GM20431 (cell line): ENCODE data around the gene LRRC10.

Experiments used
- in situ Hi-C: fragments of 300-500 bp; cut with MseI, MboI; formaldehyde crosslinking; loops from one replicate; pipeline ENCODE4 v1.15.0; 2020; ENCODE audit warnings: low sequenced_read_pairs; ENCODE audit not compliant: unreplicated experiment

LRRC10 gene, protein sequence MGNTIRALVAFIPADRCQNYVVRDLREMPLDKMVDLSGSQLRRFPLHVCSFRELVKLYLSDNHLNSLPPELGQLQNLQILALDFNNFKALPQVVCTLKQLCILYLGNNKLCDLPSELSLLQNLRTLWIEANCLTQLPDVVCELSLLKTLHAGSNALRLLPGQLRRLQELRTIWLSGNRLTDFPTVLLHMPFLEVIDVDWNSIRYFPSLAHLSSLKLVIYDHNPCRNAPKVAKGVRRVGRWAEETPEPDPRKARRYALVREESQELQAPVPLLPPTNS

DNA sequence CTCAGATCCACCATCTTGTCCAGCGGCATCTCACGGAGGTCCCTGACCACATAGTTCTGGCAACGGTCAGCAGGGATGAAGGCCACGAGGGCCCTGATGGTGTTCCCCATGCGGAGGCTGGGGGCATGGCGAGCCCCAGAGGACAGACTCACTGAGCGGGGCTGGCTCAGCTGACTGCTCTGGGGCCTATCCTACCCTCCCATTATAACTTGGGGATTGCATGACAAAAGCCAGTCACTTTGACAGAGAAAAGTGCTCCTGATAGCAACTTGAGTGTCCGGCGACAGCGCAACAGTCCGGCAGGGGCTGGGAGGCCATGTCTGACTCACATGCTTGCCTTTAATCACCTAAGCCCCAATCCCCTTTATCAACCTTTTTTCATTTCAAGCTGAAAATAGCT, at the start of gene LRRC10:
TSS of gene LRRC10 (minus strand) at position 179 of the 400 bp plus-strand sequence. CDS start at position 110, 69 bp downstream.
- in situ Hi-C loops, result no loop called here

DNA sequence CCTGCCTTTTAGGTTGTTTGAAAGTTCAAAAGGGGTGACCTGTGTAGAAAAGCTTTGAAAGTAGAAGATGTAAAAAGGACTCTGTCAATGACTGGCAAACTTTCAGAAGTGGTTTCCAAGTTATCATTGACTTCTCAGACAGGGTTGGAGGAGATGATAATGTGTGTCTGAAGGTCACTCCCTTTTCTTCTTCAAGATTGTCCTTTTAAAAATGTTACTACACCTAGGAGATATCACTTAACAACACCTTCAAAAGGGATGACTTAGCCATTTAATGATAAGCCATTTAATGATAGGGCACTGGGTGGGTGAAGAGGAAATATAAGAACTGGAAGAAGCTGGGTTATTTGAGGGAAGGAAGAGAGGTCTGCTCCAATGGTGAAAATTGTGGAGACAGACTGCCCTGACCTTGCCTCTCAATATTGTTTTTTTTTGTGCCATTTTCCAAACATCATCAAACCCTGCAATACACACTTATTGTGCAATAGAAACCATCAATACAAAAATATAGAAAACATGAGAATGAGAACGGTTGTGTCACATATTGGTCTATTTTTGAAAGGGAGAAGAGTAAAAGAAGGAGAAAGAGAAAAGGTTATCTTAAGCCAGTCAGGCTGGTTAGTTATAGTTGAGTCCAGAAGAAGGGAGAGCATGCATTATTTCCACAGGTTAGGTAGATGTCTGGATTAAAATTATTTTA, 49.6 kb upstream of the LRRC10 start:
- in situ Hi-C loops, result no loop called here

DNA sequence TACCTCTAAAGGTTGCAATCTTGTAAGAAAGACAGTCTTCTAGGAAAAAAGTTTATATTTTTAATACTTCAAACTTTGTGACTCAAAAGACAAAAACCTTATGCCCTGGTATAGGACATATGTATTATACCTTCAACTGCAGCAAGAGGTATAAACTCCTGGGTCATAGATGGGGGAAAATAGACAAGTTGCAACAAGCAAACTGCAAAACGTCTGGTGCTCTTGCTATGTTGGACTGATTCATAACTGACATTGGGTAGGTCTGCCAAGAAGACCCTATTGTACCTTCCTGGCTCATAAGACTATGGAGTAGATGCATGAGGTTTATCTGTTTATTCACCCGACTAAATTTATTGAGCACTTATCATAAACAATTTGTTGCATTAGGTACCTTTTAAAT, 47.5 kb upstream of the LRRC10 start:
- in situ Hi-C loops, result no loop called here

DNA sequence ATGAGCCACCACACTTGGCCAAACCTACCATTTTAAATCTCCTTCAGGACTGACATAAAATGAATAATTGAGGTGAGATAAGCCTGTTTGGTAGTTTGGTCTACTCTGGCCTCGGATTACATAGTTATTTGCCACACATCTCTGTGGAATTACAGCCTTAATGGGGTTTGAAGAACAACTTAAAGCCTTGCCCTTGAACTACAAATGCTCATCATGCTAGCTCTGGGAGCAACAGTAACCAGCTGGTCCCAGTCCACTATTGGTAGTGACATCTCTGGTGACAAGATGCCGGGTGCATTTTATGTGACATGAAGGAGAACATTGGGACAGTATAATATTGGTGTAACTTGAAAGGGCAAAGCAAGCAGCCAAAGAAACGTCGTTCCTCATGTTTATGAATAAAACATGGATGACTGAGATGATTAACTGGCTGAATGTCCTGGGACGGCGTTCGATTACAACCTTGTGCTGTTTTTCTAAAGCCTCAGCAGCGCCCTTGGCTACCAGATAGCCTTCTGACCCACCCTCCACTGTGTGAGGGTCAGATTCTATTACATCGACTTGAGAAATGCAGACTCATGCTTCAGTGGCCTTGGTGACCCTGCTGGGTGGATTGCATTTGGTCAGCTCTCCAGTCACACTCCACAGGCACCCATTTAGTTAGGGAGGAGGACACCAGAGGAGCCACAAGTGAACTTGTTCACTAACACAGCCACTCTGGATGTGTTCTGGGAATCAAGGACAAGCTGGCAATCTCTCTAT, 46.9 kb upstream of the LRRC10 start:
- in situ Hi-C loops, result no loop called here

DNA sequence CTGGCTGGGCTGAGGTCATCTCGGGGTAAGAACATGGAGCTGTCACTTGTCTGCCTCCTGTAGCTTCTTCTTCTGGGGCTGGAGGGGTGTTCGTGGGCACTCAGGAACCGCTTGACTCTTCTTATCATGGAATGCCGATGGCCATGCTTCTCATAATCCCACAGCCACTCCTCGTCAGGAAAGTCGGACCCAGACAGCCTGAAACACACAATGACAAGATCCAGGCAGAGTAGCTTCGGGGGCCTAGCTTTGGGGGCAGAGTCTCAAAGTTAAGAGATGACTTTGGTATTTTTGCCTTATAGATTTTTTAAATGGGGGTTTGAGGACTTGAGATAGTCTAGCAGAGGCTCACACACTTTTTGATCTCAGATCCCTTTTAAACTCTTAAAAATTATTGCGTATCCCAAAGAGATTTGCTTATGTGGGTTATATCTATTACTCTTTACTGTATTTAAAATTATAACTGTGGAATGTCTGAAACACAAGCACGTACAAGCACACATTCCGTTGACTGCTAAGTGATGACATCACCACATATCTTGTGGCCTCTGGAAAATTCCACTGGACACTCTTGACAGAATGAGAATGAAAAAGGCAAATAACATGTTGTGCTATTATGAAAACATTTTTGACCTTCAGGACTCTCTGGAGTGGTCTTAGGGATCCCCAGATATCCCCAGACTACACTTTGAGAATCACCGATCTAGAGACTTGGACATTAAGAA, 45.1 kb upstream of the LRRC10 start:
- in situ Hi-C loops, result no loop called here

DNA sequence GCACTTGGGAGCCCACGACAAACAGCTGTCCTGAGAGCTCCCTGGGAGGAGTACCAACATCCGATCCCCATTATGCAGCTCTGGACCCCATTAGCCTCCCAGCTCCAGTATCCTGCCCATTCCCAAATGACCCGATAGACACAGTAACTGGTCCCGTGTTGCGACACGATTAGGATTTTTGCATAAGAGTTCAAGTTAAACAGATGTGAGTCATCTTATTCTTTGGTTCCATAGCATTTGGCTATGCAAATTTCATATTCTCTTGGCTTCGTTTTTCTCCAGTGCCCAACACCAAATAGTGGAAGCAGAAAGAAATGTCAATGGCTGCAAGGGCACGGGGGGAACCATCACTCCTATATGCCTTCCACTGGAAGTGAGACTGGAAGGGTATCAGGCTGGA, 43.0 kb upstream of the LRRC10 start:
- in situ Hi-C loops, result no loop called here

DNA sequence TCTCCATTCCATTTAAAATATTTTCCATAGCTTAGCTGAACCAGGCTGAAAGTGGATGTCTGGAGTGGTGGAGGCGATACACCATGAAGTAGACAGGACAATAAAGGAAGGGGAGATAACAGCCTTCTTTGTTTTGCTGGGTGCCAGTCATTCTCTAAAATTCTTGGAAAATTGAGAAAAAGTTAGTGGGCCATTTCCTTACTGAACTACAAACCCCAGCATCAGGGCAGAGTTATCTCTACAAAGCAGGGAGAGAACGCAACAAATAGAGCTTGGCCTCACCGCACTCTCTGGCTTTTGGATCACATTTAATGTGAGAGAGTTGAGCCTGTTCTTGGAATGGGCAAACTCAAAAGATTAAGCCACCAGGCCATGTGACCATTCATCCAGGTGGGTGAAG, 41.2 kb upstream of the LRRC10 start:
- in situ Hi-C loops, result no loop called here

DNA sequence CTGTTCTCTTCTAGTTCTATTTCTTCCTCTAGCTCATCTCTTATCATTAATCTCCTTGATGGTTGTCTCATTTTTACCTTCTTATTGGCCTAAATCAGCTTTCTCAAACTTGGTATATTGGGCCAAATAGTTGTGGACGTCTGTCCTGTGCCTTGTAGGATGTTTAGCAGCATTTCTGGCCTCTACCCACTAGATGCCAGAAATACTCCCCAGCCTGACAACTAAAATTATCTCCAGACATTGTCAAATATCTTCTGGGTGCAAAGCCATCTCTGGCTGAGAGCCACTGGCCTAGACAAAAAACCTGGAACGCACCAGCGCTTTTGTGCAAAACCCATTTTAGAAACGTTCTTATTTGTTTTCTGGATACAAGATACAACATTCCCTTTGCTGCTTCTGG, 38.8 kb upstream of the LRRC10 start:
- in situ Hi-C loops, result loop anchor here (10.0 kb wide), 1 partner anchor 305 kb away; the partner anchor contains the start of gene LYZ

DNA sequence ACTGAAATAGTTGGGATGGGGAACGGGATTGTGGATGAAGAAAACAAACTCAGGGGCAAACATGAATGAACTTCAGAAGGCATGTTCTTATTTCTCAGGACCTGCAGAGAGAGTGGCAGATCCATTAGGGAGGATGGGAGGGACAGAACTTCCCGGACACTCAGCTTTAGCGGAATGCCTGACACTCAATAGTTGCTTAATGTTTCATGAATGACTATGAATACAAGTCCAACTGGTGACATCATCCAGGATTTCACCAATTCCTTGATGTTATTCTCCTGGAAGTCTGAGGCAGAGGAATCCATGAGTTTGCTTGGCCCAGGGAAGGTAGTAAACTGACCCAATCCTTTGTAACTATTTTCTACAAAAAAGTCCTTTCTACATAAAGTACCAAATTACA, 37.8 kb upstream of the LRRC10 start:
- in situ Hi-C loops, result loop anchor here (10.0 kb wide), 1 partner anchor 304 kb away; the partner anchor contains the start of gene LYZ

DNA sequence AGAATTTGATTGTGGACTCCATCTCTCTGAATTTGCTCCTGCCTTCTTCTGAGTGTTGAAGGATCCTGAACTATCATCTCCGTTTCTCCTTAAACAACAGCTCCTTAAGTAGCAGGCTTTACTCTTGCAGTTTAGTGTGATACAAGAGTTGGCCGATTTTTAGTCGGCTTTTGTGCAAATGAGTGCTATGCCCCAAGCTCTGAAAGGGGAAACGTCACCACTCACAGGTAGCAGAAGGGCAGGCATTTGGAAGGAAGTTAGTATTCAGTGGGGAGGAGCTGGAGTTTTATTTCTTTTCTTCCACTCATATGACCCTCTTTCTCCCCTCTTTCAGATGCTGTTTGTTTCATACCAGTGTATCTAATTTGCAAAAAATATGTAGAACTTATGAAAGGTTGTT, 36.5 kb upstream of the LRRC10 start:
- in situ Hi-C loops, result loop anchor here (10.0 kb wide), 1 partner anchor 302 kb away; the partner anchor contains the start of gene LYZ

DNA sequence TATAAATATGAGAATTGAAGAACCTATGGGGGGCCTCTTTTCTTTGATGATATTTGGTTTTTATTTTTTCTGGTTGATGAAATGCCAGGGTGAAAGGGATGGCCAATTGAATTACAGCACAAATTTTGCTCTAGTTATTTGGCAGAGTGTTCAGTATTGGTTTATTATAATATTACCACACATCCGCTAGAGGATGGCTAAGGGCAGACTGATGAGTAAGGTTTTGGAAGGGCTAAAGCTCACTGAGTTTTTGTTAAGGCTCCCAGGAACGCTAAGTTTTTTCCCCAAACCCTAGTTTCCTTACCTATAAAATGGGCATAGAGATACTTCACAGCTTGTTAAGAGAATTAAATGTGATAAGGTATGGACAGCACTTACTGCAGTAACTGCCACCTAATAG, 34.3 kb upstream of the LRRC10 start:
- in situ Hi-C loops, result loop anchor here (10.0 kb wide), 1 partner anchor 300 kb away; the partner anchor contains the start of gene LYZ

DNA sequence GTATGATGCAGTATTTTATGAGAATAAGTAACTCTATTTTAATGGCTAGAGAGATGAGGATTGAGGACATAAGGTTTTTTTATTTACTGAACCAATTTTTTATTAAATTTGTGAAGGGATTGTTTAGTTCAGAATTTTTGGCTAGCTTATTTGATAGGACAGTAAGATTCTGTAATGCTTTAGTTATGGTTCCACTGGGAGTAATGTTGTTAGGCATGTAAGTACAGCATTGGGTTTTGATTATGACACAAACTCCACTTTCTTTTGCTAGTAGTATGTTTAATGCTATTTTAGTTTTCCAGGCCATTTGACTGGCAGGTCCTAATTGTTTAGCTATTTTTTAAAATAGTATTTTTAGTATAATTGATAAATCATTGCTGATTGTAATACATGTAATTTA, 33.8 kb upstream of the LRRC10 start:
- in situ Hi-C loops, result loop anchor here (10.0 kb wide), 1 partner anchor 300 kb away; the partner anchor contains the start of gene LYZ

DNA sequence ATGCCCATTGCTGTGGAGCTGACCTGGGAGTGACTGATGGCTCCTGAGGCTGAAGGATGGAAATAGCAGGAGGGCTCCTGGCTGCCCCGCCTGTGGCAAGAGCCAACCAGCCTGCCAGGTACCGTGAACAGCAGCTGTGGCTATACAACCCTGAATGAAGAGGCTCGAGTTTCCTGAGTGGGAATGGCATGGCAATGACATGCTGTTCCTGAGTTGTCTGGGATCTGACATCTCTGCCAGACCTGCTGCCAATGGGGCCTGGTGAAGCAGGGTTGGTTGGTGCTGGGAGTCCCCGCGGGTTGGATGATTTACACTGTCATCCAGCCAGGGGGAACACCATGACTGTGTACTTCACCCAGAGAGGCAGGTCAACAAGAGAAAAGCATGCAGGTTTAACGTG, 31.8 kb upstream of the LRRC10 start:
- in situ Hi-C loops, result loop anchor here (10.0 kb wide), 1 partner anchor 298 kb away; the partner anchor contains the start of gene LYZ

DNA sequence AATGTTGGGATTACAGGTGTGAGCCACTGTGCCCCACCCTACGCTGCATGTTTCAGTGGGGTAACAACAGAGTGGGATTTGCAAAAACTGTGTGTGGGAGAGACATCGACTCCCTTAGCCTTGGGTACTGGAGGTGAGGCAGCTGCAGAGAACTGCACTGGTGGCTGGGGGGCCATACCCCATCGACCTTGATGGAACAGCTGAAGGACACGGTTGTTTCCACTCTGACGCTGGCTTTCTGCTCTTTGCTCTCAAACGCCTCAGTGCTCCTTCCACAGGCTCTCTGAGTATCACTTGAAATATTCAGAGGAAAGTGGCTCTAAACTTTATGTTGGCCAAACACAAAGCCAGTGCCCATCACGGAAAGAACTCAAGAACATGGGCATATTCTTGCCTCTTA, 30.8 kb upstream of the LRRC10 start:
- in situ Hi-C loops, result loop anchor here (10.0 kb wide), 1 partner anchor 297 kb away; the partner anchor contains the start of gene LYZ

DNA sequence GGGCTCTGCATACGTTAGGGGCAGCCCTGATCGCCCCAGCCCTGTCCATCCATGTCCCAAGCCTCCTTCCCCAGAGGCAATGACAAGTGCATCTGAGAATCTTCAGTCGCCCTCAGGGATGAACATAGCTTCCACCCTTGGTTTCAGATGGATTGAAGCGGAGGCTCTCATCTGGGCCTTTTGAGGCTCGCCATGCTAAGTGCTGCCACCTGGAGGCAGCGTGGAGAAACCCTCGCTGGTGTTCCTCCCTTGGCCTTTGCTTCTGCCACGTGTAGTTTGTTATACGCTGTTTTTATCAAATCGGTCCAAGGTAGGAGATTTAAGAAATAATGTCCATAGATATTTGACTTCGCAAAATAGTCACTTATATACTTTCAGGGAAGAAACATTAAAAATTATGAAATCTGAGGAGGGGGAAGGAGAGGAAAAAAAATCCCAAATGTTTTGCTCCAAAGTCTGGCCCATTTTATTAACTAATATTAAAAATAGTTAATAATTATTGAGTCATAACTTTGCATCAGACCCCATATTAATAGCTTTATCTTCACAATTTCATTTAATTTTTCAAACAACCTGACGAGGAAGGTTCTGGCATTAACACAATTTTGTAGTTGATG, 28.8 kb upstream of the LRRC10 start:
- in situ Hi-C loops, result loop anchor here (10.0 kb wide), 1 partner anchor 295 kb away; the partner anchor contains the start of gene LYZ

DNA sequence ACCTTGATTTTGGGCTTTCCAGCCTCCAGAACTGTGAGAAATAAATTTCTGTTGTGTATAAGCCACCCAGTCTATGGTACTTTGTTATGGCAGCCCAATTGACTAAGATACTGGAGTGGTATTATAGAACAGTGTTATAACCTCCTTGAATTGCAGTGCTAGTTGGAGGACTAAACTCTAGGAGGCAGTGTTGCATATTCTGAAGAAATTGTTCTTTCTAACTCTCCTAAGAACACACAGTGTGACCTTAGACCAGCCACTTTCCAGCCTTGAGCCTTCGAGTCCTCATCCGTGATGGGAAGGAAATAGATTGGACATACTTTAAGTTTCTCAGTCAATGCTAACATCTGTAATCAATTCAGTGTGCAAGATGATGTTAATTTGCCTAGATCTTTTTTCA, 22.4 kb upstream of the LRRC10 start:
- in situ Hi-C loops, result no loop called here

DNA sequence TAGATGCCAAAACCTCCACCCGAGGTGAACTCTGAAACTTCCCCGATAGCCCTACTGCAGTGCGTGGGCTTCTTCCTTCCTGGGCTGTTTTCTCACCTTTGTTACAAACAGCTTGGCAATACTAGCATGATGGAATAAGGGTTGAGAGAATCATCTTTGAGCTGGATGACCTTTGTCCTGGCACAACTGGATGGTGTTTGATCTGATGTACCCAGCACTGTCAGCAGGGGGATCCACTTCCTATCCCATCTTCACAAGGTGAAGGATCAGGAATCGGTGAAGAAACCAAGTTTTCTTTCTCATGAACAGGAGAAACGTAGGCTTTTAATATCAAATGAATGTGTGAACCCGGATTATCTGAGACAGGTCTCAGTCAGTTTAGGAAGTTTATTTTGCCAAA, 19.5 kb upstream of the LRRC10 start:
- in situ Hi-C loops, result no loop called here

DNA sequence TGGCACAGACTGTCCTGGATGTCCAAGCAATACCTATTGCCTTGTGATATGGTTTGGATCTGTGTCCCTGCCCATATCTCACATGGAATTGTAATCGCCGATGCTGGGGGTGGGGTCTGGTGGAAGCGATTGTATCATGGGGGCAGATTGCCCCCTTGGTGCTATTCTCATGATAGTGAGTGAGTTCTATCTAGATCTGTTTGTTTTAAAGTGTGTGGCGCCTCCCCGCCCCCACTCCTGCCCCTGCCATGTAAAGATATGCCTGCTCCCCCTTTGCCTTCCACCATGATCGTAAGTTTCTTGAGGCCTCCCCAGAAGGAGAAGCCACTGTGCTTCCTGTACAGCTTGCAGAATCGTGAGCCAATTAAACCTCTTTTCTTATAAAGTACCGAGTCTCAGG, 16.8 kb upstream of the LRRC10 start:
- in situ Hi-C loops, result no loop called here

DNA sequence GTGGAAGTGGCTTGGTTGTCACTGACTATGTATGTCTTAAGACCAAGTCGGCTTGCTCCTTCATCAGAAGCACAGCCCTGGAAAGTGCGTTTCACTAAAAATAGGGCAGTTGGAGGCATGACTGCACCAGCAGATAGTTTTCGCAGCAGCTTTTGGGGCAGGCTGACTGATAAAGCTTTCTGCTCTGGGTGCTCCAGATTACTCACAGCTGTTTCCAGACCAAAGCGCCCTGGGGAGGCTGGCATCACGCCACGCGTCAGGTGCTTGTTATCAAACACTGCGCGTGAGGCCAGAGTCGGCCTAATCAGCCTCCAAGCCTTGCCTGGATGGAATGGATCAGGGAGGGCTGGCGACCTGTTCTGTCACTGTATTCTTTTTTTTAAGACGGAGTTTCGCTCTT, 13.3 kb upstream of the LRRC10 start:
- in situ Hi-C loops, result no loop called here
